Retinal pigment epithelial cell (primary cell): ENCODE measurements around the gene WDR33.

Source experiments
- DNase-seq: peaks from one replicate; pipeline ENCODE4 v3.0.0-alpha.2; 2010; ENCODE audit warnings: low read depth
- H3K4me3 ChIP-seq: 2 replicates; pipeline ENCODE4 v1.5.1; 2011; ENCODE audit warnings: mild to moderate bottlenecking, low read length, control low read depth, moderate library complexity
- TF ChIP-seq, protein P1 (sequence below): conservative IDR thresholded peaks from 2 replicates; pipeline ENCODE4 v1.5.1; 2011; ENCODE audit warnings: low read depth, low read length, control low read depth, inconsistent platforms

Gene WDR33

DNA sequence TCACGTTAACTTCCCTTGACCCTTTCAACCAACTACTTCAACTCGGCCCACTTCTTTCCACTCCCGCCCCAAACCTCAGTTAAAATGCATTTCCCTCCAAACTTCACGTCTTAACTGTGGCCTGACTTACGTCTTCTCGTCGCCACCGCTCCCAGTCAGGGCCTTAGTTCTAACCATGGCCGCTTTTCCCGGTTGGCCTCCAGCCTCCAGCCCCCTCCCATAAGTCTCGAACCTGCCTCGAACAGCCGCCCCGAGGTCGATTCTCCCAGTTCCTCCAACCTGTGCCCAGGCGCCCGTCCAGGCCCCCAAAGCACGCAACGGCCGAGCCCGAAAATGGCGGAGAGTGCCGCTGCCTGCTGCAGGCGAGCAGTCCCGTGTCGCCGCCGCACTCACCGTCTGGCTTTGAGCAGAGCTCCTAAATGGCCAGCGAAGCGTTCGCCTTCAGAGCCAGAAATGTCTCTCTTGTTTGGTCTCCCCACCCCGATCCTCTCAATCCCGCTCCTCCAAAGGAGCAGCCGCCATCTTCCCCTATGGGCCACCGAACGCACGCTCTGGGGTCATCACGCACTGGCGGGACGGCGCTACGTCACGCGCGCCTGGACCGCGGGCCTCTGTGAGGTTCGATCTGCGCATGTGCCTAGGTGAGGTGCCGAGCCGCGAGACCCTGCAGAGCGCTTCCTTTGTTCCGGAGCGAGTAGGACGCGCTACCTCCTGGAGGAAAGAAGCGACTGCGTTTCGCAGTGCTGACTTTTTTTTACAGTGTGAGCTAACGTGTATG, at the start of gene WDR33:
TSS of gene WDR33 (minus strand) at position 553 of the 778 bp plus-strand sequence. CDS start 40,190 bp downstream, outside the sequence.
- TF ChIP-seq, protein P1, sequence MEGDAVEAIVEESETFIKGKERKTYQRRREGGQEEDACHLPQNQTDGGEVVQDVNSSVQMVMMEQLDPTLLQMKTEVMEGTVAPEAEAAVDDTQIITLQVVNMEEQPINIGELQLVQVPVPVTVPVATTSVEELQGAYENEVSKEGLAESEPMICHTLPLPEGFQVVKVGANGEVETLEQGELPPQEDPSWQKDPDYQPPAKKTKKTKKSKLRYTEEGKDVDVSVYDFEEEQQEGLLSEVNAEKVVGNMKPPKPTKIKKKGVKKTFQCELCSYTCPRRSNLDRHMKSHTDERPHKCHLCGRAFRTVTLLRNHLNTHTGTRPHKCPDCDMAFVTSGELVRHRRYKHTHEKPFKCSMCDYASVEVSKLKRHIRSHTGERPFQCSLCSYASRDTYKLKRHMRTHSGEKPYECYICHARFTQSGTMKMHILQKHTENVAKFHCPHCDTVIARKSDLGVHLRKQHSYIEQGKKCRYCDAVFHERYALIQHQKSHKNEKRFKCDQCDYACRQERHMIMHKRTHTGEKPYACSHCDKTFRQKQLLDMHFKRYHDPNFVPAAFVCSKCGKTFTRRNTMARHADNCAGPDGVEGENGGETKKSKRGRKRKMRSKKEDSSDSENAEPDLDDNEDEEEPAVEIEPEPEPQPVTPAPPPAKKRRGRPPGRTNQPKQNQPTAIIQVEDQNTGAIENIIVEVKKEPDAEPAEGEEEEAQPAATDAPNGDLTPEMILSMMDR, result peak; percentile 22
- DNase-seq, result peak; percentile 61
- H3K4me3 ChIP-seq, result peak within 1 kb of the TSS; percentile 93

DNA sequence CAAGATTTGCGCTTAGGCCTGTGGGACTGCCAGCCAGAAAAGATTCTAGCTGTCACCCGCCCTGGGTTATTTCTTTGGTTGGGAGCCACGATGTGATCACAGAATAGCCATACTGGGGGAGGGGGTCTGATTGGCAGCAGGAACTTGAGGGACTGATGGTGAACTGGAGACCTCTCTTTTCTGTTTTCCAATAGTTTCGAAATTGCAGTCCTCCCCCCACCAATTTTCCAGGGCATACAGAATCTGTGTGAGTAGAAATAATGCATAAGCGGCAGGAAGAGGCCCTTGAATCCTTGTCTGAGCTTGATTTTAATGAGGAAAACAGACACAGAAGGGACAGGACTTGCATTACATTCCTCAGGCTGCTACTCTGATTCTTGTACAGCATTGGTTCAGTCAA, 49.2 kb upstream of the WDR33 start:
- TF ChIP-seq, protein P1, result no peak
- H3K4me3 ChIP-seq, result no peak overlapping the region
- DNase-seq, result no peak

DNA sequence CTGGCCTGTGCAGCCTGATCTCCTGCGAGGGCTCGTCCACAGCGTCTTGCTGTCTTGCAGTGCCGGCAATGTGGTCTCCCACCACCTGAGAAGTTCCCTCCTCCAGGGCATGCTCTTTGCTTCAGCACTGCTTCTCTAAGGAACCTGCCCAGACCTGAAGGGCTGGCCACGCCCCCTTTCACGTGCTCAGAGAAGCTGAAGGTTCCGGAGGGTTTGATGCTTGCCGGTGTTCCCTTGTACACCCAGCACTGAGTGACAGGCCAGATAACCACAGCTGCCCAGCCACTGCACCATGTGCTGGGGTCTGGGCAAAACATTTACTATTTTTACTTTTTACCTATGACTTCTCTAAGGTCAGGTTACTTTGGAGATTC, 48.7 kb upstream of the WDR33 start:
- DNase-seq, result no peak
- TF ChIP-seq, protein P1, result no peak
- no peak overlapping the region for H3K4me3 ChIP-seq

DNA sequence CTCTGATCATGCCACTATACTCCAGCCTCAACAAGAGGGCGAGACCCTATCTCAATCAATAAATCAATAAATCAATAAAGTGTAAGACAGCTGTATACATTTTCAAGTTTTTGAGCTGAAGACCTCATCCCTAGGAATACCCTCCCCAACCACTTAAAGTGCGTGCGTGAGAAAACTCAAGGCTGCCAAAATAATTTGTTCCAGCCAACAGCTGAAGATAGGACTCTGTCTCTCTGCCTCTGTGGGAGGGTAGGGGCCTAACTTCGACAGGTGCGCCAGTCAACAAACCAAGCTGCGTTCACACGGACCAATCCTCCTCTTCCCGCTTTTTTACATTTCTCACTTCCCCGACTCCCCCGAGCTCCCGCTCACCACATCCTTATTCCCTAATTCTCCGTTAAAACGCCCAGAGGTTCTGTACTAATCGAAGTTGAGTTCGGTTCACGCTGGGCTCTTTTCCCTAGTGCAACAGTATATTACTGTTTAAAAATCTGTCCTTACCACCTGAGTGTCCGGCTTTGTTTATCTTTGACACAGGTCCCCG, 46.4 kb upstream of the WDR33 start:
- no peak for DNase-seq
- TF ChIP-seq, protein P1, result no peak
- peak overlapping the region; percentile 92 for H3K4me3 ChIP-seq

DNA sequence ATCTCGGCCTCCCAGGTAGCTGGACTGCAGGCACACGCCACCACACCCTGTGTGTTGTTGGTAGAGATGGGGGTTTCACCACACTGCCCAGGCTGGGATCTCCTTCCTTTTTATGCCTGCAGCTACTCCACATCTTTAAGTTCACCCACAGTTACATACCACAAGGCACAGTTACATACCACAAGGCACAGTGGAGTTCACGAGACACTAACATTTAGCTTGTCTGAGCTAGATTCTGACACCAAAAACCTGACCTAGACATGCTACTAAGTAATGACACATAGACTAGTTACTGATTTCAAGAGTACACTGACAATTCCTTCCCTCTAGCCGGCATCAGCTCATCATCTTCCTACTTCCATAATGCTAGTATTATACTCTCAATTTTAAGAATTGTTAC, 42.7 kb upstream of the WDR33 start:
- TF ChIP-seq, protein P1, result no peak
- no peak for DNase-seq

DNA sequence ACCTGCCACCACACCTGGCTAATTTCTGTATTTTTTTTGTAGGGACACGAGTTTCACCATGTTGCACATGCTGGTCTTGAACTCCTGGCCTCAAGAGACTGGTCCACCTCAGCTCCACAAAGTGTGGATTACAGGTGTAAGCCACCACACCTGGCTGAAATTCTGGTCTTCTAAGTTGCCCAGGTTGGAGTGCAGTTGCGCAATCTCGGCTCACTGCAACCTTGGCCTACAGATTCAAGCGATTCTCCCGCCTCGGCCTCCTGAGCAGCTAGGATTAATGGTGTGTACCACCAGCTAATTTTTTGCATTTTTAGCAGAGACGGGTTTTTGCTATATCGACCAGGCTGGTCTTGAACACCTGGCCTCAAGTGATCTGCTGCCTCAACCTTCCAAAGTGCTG, 41.4 kb upstream of the WDR33 start:
- H3K4me3 ChIP-seq, result no peak overlapping the region
- DNase-seq, result no peak
- TF ChIP-seq, protein P1, result no peak

More for the DNA sequence above, 42.7 kb upstream of the WDR33 start:
- H3K4me3 ChIP-seq, result no peak overlapping the region

DNA sequence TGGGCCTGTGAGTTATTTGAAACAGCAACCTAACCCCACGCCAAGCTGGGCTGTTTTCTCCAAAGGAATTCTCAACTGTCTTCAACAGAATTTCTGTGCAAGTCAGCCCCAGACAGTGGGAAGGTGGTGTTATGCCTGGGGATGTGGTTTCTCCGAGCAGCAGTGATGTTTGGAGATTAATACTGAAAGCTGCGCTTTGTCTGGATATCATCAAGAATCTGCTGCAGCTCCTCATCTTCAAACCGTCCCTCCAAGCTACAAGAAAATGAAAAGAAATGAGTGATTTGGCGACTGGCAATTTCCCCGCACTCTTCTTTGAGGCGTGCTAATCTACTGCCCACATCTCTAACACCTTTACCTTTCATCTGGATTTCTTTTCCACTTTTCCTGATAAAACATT, 37.0 kb upstream of the WDR33 start:
- no peak for DNase-seq
- TF ChIP-seq, protein P1, result no peak

More for the DNA sequence above, 37.0 kb upstream of the WDR33 start:
- no peak overlapping the region for H3K4me3 ChIP-seq
